IPS DF 4.7 (cell line): ENCODE data around the gene TEX101.
"Not testable (repeated sequence)": the region's sequence is repeated elsewhere in the genome, so short reads cannot be mapped to it uniquely, and the experiment has no call there.

Experiments
- DNase-seq: peaks from one replicate; pipeline ENCODE4 v3.0.0-alpha.2; 2013; ENCODE audit warnings: low spot score; ENCODE audit errors: extremely low read depth

Gene TEX101, protein sequence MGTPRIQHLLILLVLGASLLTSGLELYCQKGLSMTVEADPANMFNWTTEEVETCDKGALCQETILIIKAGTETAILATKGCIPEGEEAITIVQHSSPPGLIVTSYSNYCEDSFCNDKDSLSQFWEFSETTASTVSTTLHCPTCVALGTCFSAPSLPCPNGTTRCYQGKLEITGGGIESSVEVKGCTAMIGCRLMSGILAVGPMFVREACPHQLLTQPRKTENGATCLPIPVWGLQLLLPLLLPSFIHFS

DNA sequence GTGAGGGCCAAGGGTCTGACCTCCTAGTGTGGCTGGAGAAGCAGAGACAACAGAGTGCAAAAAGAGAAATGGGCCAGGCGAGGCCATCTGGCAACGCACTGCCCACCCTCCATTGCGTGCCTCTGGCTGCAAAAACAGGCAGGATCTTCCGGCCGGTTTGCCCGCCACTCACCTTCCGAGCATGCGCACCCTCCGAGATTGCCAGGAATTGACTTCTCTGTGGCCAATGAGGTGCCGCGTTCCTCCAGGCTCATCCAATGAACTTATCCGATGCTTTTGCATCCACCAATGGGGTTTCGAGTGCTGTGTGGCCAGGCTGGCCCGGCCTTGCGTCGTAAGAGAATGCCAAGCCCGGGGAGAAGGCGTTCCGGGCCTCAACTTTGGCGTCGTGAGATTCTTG is at the start of gene TEX101:
Gene TEX101 (plus strand): TSS at position 337 of the 400 bp plus-strand sequence. CDS start 1,030 bp downstream, outside the sequence.
- no peak for DNase-seq

DNA sequence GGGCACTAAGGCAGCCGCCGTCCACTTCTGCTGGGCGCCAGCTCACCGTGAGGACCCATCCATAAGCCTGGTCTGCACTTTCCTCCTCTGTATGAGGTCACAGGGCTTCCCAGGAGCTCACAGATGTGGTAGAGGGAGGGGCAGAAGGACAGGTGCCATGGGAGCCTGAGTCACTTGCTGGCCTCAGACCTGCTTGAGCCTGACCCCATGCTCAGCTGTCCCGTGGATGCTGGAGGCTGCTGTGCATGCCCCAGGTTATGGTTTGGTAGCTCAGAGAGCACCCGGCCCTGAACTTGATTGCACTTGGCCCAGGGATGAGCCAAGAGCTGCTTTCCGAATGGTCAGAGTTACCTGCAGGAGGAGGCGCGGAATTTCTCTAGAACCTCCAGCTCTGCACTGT is 49.0 kb upstream of the TEX101 start:
- DNase-seq = not testable (repeated sequence)

DNA sequence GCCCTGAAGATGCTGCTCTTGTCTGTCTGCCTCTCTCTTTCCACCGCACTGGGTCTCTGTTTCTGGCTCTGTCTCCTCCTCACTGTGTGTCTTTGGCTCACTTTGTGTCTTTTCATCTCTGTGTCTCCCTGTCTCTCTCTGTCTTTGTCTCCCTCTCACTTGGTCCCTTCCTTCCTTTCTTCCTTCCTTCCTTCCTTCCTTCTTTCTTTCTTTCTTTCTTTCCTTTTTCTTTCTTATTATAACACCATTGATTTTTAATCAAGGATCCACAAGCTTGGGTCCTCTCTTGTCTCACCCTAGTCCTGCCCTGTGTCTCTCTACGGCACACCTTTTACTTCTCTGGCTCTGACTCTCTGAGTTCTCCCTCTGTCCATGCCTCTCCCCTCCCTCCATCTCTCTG is 46.9 kb upstream of the TEX101 start:
- no peak for DNase-seq

DNA sequence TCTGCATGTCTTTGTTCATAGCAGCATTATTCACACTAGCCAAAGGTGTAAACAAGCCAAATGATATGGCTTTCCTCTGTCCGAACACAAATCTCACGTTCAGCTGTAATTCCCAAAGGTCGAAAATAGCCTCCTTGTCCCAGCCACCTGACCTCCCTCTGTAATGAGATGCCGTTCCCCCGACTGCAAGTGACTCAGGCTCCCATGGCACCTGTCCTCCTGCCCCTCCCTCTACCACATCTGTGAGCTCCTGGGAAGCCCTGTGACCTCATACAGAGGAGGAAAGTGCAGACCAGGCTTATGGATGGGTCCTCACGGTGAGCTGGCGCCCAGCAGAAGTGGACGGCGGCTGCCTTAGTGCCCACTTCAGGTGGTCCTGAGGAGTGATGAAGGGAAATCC is 45.8 kb upstream of the TEX101 start:
- DNase-seq = not testable (repeated sequence)

DNA sequence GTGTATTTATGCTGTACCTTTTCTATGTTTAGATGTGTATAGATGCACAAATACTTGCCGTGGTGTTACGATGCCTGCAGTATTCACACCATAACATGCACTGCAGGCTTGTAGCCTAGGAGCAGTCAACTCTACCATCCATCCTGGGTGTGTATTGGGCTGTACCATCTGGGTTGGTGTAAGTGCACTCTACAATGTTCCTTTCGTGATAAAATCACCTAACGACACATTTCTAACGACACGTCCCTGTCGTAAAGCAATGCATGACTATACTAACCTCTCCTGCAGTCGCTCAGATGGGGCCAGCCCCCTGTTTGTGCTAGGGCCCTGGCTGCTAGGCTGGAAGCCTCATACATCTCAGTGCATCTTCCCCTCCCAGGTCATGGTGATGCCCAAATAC is 42.8 kb upstream of the TEX101 start:
- DNase-seq = no peak

DNA sequence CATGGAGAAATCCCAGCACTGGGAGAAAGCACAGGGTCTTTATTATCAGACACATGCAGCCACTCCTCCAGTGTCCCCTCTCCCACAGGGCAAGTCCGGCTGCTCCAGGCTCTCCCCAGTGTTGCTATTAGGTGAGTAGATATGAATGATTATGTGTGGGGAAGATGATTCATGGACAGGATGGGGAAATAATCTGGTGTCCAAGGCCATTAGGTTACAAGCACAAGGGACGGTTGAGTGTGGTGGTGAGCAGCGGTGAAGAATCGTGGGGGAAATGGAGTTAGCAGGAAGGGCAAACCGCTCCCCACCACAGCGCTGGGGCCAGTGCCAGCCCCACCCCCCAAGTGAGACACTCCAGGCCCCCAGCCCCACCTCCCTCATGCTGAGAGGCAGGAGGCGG is 42.2 kb upstream of the TEX101 start:
- no peak for DNase-seq

DNA sequence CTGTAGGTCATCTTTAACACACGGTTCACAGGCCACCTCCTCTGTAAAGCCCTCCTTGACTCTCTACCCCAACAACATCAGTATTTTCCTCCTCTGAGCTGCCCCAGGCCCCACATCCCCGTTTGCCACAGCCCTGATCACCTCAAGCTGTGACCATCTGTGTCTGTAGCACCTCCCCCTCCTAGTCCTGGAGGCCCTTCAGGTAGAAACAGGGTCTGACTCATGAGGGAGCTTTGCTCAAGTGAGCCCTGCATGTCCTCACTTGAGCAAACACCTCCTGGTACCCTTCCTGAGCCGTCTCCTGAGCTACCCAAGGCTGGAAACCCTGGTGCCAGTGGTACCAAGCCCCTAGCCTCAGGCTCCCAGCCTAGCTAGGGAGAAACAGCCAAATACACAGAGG is 37.1 kb upstream of the TEX101 start:
- DNase-seq = not testable (repeated sequence)

DNA sequence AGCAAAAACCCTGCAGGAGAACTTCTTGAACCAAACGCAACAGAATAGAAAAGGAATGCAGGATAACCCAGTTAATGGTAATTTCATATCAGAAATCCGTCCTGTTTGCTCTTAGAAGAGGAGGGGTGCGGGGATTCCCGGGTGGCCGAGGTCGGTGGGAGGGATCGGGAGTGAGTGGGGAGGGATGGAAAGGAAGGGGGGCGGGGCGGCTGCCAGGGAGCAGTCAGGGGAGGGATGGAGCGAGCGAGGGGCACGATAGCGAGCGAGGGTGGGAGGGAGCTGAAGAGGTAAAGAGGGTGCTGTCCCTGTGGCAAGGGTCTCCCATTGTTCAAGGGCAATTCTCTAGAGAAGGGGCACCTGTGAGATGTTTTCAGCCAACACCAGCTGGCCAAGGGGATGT is 34.7 kb upstream of the TEX101 start:
- no peak for DNase-seq

DNA sequence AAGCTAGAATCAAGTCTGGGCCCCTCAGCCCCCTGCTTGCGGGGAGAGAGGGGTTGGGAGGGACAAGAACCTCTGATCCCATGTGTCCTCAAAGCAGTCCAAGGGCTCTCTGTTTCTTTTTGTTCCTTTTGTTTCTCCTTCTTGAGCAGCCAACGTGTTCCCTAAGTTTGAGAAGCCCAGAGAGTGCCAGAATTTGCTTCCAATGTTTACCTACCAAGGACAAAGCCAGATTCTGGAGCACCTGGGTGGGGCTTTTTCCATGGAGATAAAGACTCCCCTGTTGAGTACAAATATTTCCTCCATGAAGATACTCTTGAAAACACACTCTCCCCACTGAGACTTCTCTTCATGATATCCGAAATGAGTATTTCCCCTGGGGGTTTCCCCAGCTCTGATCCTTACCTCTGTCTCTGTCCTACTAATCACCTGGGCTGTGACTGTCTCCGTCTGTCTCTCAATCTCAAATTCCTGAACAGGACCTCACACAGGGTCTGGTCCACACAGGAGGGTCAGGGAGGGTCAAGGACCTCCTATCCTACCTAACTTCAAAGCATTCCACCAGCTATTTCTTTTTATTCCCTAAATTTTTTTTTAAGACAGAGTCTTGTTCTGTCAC is 33.8 kb upstream of the TEX101 start:
- DNase-seq = no peak

DNA sequence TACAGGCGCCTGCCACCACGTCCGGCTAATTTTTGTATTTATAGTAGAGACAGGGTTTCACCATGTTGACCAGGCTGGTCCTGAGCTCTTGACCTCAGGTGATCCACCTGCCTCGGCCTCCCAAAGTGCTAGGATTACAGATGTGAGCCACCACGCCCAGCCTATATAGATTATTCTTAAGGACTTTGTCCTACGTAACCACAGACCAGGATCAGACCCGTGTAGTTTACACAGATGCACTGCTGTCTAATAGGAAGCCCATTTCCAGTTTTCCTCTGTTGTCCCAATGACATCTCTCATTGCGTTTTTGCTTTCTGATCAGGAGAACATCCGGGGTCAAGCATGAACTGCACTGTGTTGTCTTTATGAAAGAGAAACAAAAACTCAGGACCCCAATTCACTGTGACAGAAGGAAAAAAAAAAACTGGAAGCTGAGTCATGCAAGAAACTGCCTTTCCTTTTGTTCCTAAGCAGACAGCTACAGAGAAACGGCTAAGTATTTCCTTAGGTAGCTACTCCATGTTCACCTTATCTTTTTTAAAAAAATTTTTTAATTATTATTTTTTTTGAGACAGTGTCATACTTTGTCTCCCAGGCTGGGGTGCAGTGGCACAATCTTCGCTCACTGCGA is 32.0 kb upstream of the TEX101 start:
- DNase-seq = not testable (repeated sequence)

DNA sequence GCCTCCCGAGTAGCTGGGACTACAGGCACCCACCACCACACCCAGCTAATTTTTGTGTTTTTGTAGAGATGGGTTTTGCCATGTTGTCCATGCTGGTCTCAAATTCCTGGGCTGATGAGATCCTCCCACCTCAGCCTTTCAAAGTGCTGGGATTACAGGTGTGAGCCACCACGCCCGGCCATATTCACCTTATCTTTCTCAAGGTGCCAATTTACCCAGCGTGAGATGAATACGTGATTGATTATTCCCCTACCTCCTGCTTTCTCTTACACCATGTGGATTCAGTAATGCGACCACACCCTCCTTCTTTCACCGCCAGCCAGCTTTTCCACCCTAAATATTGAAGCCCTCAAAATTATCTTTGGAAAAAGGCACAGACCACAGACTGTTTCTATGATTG is 31.4 kb upstream of the TEX101 start:
- not testable (repeated sequence) for DNase-seq

DNA sequence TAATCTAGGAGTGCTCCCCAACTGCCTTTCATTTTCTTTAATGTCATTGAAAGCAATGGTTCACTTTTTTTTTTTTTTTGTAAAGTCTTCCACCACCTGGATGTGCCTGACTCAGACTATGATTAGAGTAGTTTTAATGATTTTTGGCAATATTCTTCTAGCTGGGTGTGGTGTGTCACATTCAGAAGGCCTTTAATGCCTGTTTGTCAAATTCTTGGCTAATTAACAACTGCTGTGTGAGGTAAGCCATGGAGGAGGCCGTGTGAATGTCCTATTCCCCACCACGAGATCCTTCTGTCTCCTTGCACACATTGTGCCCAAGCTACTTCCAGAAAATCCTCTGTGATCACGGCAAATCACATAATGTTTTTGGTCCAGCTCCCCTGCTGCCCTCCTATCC is 30.9 kb upstream of the TEX101 start:
- DNase-seq = not testable (repeated sequence)

DNA sequence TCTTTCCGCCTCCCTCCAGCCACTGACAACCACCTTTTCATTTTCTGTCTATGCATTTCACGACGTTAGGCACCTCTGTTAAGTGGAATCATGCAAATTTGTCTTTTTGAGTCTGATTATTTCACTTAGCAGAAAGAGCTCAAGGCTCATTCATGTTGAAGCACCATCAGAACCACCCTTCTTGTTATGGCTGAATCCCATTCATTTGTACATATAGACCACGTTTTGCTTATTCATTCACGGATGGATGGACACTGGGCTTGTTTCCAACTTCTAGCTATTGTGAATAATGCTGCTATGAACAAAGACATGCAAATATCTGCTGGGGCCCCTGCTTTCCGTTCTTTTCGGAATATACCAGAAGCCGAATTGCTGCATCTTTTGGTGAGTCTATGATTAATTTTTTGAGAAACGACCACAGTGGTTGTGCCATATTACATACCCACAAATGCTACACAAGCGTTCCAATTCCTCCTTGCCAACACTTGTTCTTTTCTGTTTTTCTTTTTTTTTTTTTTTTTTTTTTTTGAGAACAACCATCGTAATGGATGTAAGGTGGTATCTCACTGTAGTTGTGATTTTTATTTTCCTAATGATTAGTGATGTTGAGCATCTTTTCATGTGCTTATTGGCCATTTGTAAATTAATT is 23.7 kb upstream of the TEX101 start:
- not testable (repeated sequence) for DNase-seq

DNA sequence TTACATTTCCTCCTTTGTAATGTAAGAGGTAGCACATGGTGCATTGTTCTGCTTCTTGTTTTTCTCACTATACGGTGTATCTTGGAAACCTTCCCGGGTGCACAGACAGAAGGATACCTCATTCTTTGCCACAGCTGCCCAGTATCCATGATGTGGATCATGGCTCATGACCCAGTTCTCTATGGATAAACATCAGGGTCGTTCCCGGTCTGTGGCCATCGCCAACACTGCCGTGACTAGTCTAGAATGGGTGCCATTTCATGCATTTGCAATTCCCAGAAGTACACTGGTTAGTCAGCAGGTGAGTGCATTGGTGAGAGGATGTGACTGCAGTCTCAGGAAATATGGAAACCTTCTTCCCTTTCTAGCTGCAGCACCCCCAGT is 23.1 kb upstream of the TEX101 start:
- DNase-seq = not testable (repeated sequence)

DNA sequence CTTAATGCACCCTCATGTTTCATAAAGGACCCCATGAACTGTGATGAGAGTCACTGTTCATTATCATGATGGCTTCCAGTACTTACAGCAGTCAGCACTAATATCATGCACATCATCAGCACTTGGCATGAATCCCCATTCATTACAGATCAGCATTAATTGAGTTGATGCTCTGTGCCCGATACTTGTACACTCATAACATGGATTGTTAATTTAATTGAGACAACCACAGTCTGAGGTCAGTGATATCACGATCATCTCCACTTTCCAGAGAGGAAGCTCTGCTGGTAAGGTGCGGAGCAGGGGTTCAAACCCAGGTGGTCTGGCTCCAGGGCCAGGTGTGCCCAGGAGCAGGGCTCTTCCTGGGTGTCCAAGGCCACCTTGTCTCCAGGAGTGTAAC is 21.2 kb upstream of the TEX101 start:
- DNase-seq = not testable (repeated sequence)

DNA sequence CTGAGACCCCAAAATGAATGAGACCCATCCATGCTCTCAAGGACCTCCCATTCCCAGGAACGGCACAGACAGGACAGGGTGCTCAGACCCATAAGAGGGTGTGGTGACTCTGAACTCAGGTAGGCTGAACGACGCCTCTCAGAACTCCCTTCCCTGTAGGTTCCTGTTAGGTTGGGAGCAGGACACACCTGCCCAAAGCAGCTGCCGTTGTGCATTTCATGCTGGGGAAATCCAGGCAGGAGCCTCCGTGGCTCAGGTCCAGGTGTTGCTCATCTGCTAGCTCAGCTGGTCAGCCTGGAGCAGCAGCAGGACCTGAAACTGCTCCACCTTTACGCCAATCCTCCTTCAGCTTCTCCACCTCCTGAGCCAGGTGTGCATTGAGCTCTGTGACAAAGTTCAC is 19.1 kb upstream of the TEX101 start:
- no peak for DNase-seq

DNA sequence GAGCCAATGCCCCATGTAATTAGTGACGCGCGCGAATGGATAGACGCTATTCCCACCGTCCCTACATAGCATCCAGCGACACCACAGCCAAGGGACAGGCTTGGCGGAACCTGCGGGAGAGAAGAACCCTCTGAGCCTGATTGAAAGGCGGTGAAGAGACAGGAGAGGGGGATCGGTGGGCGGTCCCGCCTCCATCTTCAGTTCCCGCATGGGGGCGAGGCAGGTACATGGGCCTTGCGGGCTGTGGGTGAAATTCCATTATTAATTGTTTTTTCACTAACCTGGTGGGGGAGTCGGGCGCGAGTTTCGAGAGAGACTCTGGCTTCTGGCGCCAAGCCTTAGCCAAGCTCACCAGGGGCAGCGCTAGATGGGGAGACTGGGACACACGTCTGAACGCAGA is 8.4 kb upstream of the TEX101 start:
- DNase-seq = no peak

DNA sequence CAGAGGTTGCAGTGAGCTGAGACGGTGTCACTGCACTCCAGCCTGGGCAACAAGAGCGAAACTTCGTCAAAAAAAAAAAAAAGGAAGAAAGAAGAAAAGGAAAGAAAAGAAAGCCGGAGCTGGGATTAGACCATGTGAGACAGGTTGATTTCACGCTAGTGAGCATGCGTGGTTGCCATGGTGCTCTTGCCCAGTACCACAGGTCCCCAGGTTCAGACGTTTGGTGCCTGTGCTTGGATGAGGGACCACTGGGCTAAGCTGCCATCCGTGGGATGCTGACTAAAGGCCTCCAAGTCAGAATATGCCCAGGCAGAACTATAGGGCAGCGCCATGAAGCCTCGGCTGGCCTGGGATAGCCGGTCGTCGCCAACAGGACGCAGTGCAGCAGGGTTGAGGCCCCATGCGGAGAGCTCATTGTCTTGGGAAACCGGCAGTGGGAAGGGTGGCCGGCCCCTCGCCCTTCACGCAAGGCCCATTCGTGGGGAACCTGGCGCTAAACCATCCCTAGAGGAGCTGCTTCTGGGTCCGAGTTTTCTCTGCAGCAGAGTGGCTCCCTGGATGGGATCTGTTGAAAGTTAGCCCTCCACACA is 7.2 kb upstream of the TEX101 start:
- DNase-seq = no peak

DNA sequence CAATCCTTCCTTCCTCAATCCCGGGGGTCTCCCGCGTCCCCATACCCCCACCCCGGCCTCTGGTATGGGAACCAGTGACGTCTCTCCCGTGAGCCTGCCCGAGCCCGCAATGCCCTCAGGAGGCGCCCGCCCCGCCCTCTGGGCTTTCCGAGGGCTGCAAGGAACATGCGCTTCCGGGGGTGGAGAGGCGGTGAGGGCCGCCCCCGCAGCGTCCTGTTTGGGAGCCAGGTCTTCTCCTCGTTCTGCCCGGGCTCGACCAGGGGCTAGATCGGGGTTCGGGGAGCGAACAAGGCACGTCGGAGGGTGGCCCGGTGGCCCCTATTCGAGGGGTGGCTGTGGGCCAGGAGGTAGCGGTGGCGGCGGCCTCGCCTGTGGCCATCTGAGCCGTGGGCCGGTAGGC is 6.6 kb upstream of the TEX101 start:
- no peak for DNase-seq

DNA sequence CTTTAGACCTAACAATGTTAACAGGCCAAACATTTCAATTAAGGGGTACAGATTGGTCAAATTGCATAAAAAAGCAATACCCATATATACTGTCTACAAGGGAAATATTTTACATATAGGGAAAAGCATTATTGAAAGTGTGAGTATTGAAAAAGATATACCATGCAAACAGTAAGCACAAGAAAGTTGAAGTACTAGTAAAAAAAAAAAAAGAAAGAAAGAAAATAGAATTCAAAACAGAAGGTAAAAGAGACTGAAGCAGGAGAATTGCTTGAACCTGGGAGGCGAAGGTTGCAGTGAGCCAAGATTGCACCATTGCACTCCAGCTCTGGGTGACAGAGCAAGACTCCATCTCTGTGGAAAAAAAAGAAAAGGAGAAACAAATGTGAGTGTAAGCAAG is 5.3 kb upstream of the TEX101 start:
- no peak for DNase-seq

DNA sequence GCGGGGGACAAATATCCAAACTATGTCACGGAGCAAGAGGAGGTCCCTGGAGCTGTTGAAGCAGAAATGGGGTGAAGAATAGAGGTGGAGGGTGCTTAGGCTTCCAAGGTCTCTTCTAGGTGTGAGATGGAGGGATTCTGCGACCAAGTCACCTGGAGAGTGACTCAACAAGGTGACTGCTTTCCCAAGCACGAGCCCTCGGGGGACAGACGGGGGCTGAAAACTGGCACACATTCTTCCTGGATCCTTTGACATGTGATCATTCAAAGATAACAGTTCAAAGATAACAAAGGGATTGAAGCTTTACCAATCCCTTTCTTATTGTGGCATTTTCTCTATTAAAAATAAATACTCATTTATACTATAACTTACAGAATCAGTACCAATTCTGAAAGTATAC is 2.2 kb upstream of the TEX101 start:
- no peak for DNase-seq
